GM20431 (cell line): ENCODE results near the gene SIGLECL1.
"Not testable (repeated sequence)": the region's sequence is repeated elsewhere in the genome, so short reads cannot be mapped to it uniquely, and the experiment has no call there.

ENCODE experiments used
- in situ Hi-C: fragments of 300-500 bp; cut with MseI, MboI; formaldehyde crosslinking; loops from one replicate; pipeline ENCODE4 v1.15.0; 2020; ENCODE audit warnings: low sequenced_read_pairs; ENCODE audit not compliant: unreplicated experiment

The SIGLECL1 gene

GRCh38 chr19:51250786-51251467 is at the start of gene SIGLECL1:
Gene SIGLECL1 (plus strand): TSS chr19:51251080. CDS start chr19:51264073, 12,993 bp downstream.
- in situ Hi-C loops = no loop called here

GRCh38 chr19:51201712-51202111 is 49.2 kb upstream of the SIGLECL1 start:
- in situ Hi-C loops = no loop called here

- in situ Hi-C loops = no loop called here
Measured at GRCh38 chr19:51203916-51204315, 47.0 kb upstream of the SIGLECL1 start.

GRCh38 chr19:51204321-51204720 is 46.6 kb upstream of the SIGLECL1 start:
- in situ Hi-C loops = no loop called here

GRCh38 chr19:51207747-51208146 is 43.1 kb upstream of the SIGLECL1 start:
- in situ Hi-C loops = no loop called here

- in situ Hi-C loops = no loop called here
Measured at GRCh38 chr19:51210191-51210784, 40.6 kb upstream of the SIGLECL1 start.

- in situ Hi-C loops = not testable (repeated sequence)
Measured at GRCh38 chr19:51210874-51211361, 40.0 kb upstream of the SIGLECL1 start.

- in situ Hi-C loops = no loop called here
Measured at GRCh38 chr19:51211833-51212232, 39.0 kb upstream of the SIGLECL1 start.

GRCh38 chr19:51219307-51219706 is 31.6 kb upstream of the SIGLECL1 start:
- in situ Hi-C loops = no loop called here

GRCh38 chr19:51219971-51220370 is 30.9 kb upstream of the SIGLECL1 start:
- in situ Hi-C loops = no loop called here

GRCh38 chr19:51220996-51221395 is 29.9 kb upstream of the SIGLECL1 start:
- in situ Hi-C loops = no loop called here

- in situ Hi-C loops = no loop called here
Measured at GRCh38 chr19:51224163-51224641, 26.7 kb upstream of the SIGLECL1 start.

GRCh38 chr19:51224898-51225393 is 25.9 kb upstream of the SIGLECL1 start, which contains the start of gene CD33:
Gene CD33 (plus strand): TSS chr19:51225080. CDS start chr19:51225119, 39 bp downstream.
- in situ Hi-C loops = not testable (repeated sequence)

- in situ Hi-C loops = no loop called here
Measured at GRCh38 chr19:51226067-51226466, 24.8 kb upstream of the SIGLECL1 start.

- in situ Hi-C loops = no loop called here
Measured at GRCh38 chr19:51227326-51227725, 23.6 kb upstream of the SIGLECL1 start.

- in situ Hi-C loops = no loop called here
Measured at GRCh38 chr19:51227966-51228365, 22.9 kb upstream of the SIGLECL1 start.

- in situ Hi-C loops = no loop called here
Measured at GRCh38 chr19:51240866-51241265, 10.0 kb upstream of the SIGLECL1 start.

GRCh38 chr19:51242881-51243630 is 7.8 kb upstream of the SIGLECL1 start:
- in situ Hi-C loops = no loop called here

- in situ Hi-C loops = no loop called here
Measured at GRCh38 chr19:51246164-51246552, 4.7 kb upstream of the SIGLECL1 start.

- in situ Hi-C loops = no loop called here
Measured at GRCh38 chr19:51247972-51248590, 2.8 kb upstream of the SIGLECL1 start.
